ENCODE data around the gene B4GALT7. TPM values are rescaled to one million over a fixed set of nuclear protein-coding genes. Genes with fewer than 3 reads are reported as not detected.
A peak's percentile ranks its signal among the peaks of the same experiment; 100 is the strongest.

B4GALT7 gene
- polyA plus RNA-seq, 6 donors from 2014 or later, result 22.7 to 29.6 (median 27.5) TPM

DNA sequence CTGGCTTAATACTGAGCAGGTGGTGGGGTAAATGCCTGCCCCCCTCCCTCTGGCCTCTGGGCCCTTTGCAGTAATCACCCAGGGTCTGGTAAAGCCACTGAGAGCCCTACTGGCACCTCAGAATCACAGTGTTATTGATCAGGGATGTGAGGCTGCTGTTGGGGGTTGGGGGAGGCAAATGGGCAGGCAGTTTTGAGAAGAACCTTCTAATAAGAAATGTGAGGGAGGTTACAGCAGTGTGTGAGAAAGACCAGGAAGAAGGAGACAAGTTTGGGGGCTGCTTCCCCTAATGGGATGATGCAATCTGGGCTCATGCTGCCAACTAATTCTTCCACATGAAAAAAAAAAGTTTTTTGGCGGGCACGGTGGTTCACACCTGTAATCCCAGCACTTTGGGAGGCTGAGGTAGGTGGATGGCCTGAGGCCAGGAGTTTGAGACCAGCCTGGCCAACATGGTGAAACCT lies 3.1 kb upstream of the B4GALT7 start:
- peak overlapping the region in 1 of 6 donors; percentile 61 for H3K27ac Mint-ChIP-seq
- peaks cover 36 to 43% (median 41%) of the 10 kb centered on the region in 3 donors for H3K4me1 Mint-ChIP-seq
- no peak for DNase-seq
- no peaks in the 10 kb centered on the region for H3K9me3 Mint-ChIP-seq
- H3K36me3 Mint-ChIP-seq, result peaks cover 3 to 23% of the 10 kb centered on the region in 2 donors
- peak overlapping the region in 3 of 8 donors; percentile 9 to 64 (median 29) for H3K4me3 Mint-ChIP-seq
- H3K27me3 Mint-ChIP-seq, result no peaks in the 10 kb centered on the region
- ATAC-seq (ENCODE audit: low read depth in 2 of 2), result no peak

GRCh38 chr5:177598477-177598876 lies 1.5 kb upstream of the B4GALT7 start:
- Mint-ChIP-seq H3K4me3 (peak overlapping the region in 7 of 8 donors; percentile 47 to 93 (median 85)), H3K36me3 (peaks cover 3 to 15% of the 10 kb centered on the region in 2 donors), H3K9me3 (no peaks in the 10 kb centered on the region), H3K27me3 (no peaks in the 10 kb centered on the region), H3K4me1 (peaks cover 33 to 38% (median 35%) of the 10 kb centered on the region in 3 donors), H3K27ac (peak overlapping the region in 1 of 6 donors; percentile 95)
- ATAC-seq (ENCODE audit: low read depth in 2 of 2) (no peak), DNase-seq (no peak)

GRCh38 chr5:177600508-177601018 lies 631 bp downstream of the B4GALT7 start:
- peak overlapping the region; percentile 87 to 98 (median 92) for H3K4me3 Mint-ChIP-seq
- peak; percentile 71 for DNase-seq
- peaks cover 34 to 43% (median 41%) of the 10 kb centered on the region in 3 donors for H3K4me1 Mint-ChIP-seq
- ATAC-seq (ENCODE audit: low read depth in 2 of 2), result peak; percentile 61 to 62
- no peaks in the 10 kb centered on the region for H3K9me3 Mint-ChIP-seq
- peak overlapping the region; percentile 92 to 100 (median 96) for H3K27ac Mint-ChIP-seq
- H3K27me3 Mint-ChIP-seq, result no peaks in the 10 kb centered on the region
- H3K36me3 Mint-ChIP-seq, result peaks cover 3 to 14% of the 10 kb centered on the region in 2 donors

- Mint-ChIP-seq H3K27ac (peak overlapping the region; percentile 64 to 100 (median 96)), H3K36me3 (peaks cover 3 to 18% of the 10 kb centered on the region in 2 donors), H3K27me3 (no peaks in the 10 kb centered on the region), H3K9me3 (no peaks in the 10 kb centered on the region), H3K4me3 (peak overlapping the region; percentile 87 to 98 (median 92)), H3K4me1 (peaks cover 37 to 46% (median 46%) of the 10 kb centered on the region in 3 donors)
- DNase-seq, result no peak
- no peak for ATAC-seq (ENCODE audit: low read depth in 2 of 2)
Measured at GRCh38 chr5:177601126-177601525, 1.2 kb downstream of the B4GALT7 start.

DNA sequence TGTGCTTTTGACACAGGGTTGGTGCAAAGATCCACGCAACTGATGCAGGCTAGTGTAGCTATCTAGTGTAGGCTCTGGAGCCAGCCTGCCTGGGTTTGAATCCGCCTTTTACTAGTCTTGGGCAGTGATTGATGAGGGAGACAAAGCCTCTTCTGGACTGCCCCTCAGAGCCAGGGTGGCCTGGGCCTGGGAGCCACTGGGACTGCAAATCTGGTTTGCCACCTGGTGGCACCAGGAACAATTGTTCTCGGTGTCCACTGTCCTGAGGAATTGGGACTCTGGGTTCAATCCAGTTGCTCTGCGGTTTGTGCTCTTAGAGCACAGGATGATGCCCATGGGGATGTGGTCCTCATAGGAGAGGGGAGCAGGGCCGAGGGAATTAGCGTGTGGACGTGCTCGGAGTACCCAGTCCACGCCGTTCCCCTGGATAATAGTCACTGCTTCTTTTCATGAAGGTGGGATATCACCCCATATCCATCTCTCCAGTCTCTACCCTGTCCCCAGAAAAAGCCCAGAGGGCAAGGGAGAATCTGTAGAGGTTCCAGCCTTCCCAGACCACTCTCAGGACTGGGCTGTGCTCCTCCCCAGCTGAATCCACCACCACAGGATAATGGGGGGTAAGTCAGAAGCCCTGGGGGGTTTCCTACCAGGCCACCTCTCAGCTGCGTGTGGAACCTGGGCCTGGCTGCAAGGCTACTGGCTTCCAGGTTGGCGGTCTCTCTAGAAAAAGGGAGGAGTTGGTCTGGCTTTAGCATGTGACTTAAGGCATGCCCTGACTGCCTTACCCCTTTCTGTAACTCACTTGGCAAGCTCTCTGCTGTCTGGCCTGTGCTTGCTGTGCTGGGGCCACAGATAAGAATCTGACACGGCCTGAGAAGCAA lies 1.9 kb downstream of the B4GALT7 start:
- H3K27ac Mint-ChIP-seq, result peak overlapping the region; percentile 64 to 100 (median 96)
- peaks cover 0 to 18% of the 10 kb centered on the region in 2 donors for H3K36me3 Mint-ChIP-seq
- H3K4me1 Mint-ChIP-seq, result peaks cover 44 to 53% (median 49%) of the 10 kb centered on the region in 3 donors
- no peaks in the 10 kb centered on the region for H3K27me3 Mint-ChIP-seq
- ATAC-seq (ENCODE audit: low read depth in 2 of 2) (no peak), DNase-seq (no peak)
- H3K9me3 Mint-ChIP-seq, result no peaks in the 10 kb centered on the region
- peak overlapping the region in 6 of 8 donors; percentile 12 to 98 (median 89) for H3K4me3 Mint-ChIP-seq

GRCh38 chr5:177602458-177602830 lies 2.5 kb downstream of the B4GALT7 start:
- Mint-ChIP-seq H3K4me3 (peak overlapping the region in 3 of 8 donors; percentile 1 to 91 (median 36)), H3K27ac (peak overlapping the region in 5 of 6 donors; percentile 0 to 95 (median 64))

GRCh38 chr5:177603631-177604030 lies 3.7 kb downstream of the B4GALT7 start:
- DNase-seq, result no peak
- no peak for ATAC-seq (ENCODE audit: low read depth in 2 of 2)
- Mint-ChIP-seq H3K4me1 (peaks cover 45 to 49% (median 48%) of the 10 kb centered on the region in 3 donors), H3K4me3 (peak overlapping the region in 2 of 8 donors; percentile 32 to 69), H3K27me3 (no peaks in the 10 kb centered on the region), H3K36me3 (peaks cover 0 to 18% of the 10 kb centered on the region in 2 donors), H3K9me3 (no peaks in the 10 kb centered on the region), H3K27ac (peak overlapping the region in 4 of 6 donors; percentile 50 to 81 (median 71))

More at GRCh38 chr5:177602458-177602830, 2.5 kb downstream of the B4GALT7 start:
- DNase-seq, result no peak
- Mint-ChIP-seq H3K27me3 (no peaks in the 10 kb centered on the region), H3K4me1 (peaks cover 50 to 53% (median 51%) of the 10 kb centered on the region in 3 donors), H3K36me3 (peaks cover 0 to 18% of the 10 kb centered on the region in 2 donors), H3K9me3 (no peaks in the 10 kb centered on the region)
- ATAC-seq (ENCODE audit: low read depth in 2 of 2), result no peak

GRCh38 chr5:177604116-177604521 lies 4.2 kb downstream of the B4GALT7 start:
- H3K27me3 Mint-ChIP-seq, result no peaks in the 10 kb centered on the region
- peaks cover 0 to 18% of the 10 kb centered on the region in 2 donors for H3K36me3 Mint-ChIP-seq
- DNase-seq (no peak), ATAC-seq (ENCODE audit: low read depth in 2 of 2) (no peak)
- no peak overlapping the region for H3K4me3 Mint-ChIP-seq
- H3K27ac Mint-ChIP-seq, result peak overlapping the region in 1 of 6 donors; percentile 50
- peaks cover 43 to 45% (median 43%) of the 10 kb centered on the region in 3 donors for H3K4me1 Mint-ChIP-seq
- no peaks in the 10 kb centered on the region for H3K9me3 Mint-ChIP-seq

DNA sequence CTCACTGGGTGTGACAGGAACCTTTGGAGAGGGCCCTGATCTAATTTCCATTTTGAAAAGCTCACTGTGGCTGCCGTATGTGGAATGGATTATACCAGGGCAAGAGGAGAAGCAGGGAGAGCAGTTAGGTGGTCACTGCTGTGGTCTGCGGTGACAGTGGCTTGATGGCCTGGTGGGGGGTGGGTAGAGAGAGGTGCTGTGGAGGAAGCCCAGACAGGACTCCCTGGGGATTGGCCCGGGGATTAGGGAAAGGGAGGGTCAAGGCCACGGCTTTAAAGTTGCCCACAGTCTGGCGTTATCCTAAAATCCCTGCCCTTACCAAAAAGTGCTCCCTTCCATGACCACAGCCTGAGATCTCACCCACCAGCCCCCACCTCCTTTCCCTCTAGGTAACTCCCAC lies 4.7 kb downstream of the B4GALT7 start:
- no peak overlapping the region for H3K4me3 Mint-ChIP-seq

DNA sequence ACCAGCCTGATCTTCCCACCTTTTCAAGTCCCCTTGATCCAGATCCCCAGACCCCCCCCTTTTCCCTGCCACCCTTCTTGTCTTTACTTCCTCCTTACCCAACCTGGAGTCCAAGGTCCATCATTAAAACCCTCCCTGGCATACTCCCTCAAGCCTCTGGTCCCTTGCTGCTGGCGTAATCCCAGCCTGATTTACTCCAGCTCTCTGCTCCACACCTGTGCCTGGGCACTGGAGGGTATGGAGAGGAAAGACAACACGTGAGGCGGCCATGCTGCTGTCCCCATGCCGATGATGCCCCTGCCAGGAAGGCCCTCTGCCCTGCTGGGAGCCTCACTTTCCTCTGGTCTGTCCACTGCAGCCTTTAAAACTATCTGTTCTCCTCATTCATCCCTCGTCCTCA lies 5.1 kb downstream of the B4GALT7 start:
- no peak overlapping the region for H3K4me3 Mint-ChIP-seq
- peak overlapping the region; percentile 9 to 93 (median 74) for H3K27ac Mint-ChIP-seq

More for the DNA sequence above, 4.7 kb downstream of the B4GALT7 start:
- ATAC-seq (ENCODE audit: low read depth in 2 of 2) (no peak), DNase-seq (no peak)
- Mint-ChIP-seq H3K27ac (peak overlapping the region in 1 of 6 donors; percentile 75), H3K36me3 (peaks cover 0 to 18% of the 10 kb centered on the region in 2 donors), H3K27me3 (no peaks in the 10 kb centered on the region), H3K4me1 (peaks cover 42 to 43% (median 42%) of the 10 kb centered on the region in 3 donors), H3K9me3 (no peaks in the 10 kb centered on the region)

DNA sequence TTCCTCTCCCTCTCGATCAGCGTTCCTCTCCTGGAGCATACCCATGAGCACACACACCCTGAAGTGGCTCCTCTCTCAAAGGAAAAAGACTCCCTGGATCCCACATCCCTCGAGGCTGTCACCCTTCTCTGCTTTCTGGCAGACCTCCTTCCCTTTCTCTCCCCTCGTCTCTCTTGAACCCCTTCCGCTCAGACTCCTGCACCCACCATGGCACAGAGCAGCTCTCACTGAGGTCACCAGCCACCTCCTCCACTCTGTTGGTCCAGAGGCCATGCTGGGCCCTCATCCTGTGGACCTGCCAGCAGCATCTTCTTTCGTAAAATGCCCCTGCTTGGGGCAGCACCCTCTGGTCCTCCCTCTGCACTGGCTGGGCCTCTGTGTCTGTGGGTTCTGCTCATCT lies 5.7 kb downstream of the B4GALT7 start:
- Mint-ChIP-seq H3K27me3 (no peaks in the 10 kb centered on the region), H3K36me3 (peaks cover 0 to 18% of the 10 kb centered on the region in 2 donors), H3K9me3 (no peaks in the 10 kb centered on the region), H3K4me1 (peaks cover 38 to 42% (median 42%) of the 10 kb centered on the region in 3 donors), H3K27ac (peak overlapping the region in 5 of 6 donors; percentile 36 to 93 (median 63)), H3K4me3 (peak overlapping the region in 2 of 8 donors; percentile 4 to 32)
- ATAC-seq (ENCODE audit: low read depth in 2 of 2) (no peak), DNase-seq (no peak)

More for the DNA sequence above, 5.1 kb downstream of the B4GALT7 start:
- peaks cover 42 to 43% (median 42%) of the 10 kb centered on the region in 3 donors for H3K4me1 Mint-ChIP-seq
- H3K9me3 Mint-ChIP-seq, result no peaks in the 10 kb centered on the region
- ATAC-seq (ENCODE audit: low read depth in 2 of 2) (no peak), DNase-seq (no peak)
- peaks cover 0 to 18% of the 10 kb centered on the region in 2 donors for H3K36me3 Mint-ChIP-seq
- H3K27me3 Mint-ChIP-seq, result no peaks in the 10 kb centered on the region

DNA sequence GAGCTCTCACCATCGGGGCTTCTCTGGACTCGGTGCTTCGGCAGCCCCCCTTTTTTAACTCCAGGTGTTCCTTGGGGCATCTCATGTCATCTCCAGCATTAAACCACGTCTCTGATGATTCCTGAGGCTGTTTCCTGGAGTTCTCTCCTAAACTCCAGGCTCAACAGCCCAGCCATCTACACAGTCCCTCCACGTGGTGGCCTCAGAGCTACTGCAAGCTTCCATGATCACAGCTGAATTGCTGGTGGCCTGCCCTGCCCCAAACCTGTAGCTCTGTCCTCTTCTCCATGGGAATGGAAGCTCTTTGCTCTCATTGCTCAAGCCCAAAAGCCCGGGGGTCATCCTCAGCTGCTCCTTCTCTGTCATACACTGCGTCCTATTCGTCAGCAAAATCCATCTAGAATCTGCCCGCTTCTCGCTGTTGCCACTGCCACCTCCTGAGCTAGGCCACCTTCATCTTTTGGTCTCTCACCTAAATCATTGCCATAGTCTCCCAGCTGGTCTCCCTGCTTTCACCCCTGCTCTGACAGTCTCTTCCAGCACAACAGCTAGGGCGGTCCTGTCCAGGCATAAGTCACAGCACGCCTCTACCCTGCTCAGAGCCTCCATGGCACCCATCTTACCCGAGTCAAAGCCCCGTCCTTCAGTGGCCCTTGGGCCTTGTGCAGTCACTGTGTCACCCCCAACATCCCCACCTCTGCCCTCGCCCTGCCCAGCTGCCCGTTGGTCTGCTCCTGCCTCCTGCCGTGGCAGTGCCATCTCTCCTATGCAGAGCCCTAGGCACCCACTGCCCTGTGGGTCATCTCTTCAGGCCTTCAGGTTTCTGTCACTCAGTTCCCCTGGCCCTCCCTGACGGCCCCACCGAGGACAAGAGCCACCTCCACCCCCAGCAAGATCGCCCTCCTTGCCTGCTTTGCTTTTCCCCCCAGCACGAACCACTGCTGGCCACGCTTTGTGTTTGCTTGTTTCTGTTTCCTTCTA lies 6.4 kb downstream of the B4GALT7 start:
- Mint-ChIP-seq H3K9me3 (no peaks in the 10 kb centered on the region), H3K27ac (peak overlapping the region in 5 of 6 donors; percentile 10 to 77 (median 63)), H3K4me1 (peaks cover 33 to 38% (median 35%) of the 10 kb centered on the region in 3 donors), H3K36me3 (peaks cover 0 to 18% of the 10 kb centered on the region in 2 donors), H3K4me3 (peak overlapping the region in 1 of 8 donors; percentile 4), H3K27me3 (no peaks in the 10 kb centered on the region)
- DNase-seq (no peak), ATAC-seq (ENCODE audit: low read depth in 2 of 2) (no peak)
